ENCODE data around the gene SH3BP1.

Gene SH3BP1

GRCh38 chr22:37704645-37705044 lies 65.2 kb downstream of the SH3BP1 start:
- no peak for DNase-seq

DNA sequence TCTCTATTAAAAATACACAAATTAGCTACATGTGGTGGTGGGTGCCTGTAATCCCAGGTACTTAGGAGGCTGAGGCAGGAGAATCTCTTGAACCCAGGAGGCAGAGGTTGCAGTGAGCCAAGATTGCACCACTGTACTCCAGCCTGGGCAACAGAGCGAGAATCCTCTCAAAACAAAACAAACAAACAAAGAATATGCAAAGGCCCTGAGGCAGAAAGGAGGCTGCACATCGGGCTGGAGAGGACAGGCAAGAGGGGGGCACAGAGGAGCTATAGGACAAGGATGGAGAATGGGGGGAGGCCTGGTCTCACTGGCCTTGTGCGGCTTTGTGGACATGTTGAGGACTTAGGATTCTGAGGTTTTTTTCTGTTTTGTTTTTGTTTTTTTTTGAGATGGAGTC lies 65.7 kb downstream of the SH3BP1 start:
- DNase-seq, result no peak
